GM12874 (cell line): ENCODE data around the gene MEF2C.

Experiments
- CTCF ChIP-seq: IDR thresholded peaks from 2 replicates; pipeline ENCODE4 v1.5.1; 2011; ENCODE audit warnings: low read depth, mild to moderate bottlenecking, control low read depth, low read length, moderate library complexity; ENCODE audit not compliant: insufficient read depth

The MEF2C gene

GRCh38 chr5:88824141-88824540 is 58.8 kb downstream of the MEF2C start:
- TF ChIP-seq CTCF: no peak

- TF ChIP-seq CTCF: no peak
These were observed 59.8 kb downstream of the MEF2C start for GRCh38 chr5:88823201-88823600.

GRCh38 chr5:88821161-88821560 is 61.8 kb downstream of the MEF2C start:
- TF ChIP-seq CTCF: no peak

GRCh38 chr5:88820581-88820980 is 62.4 kb downstream of the MEF2C start:
- TF ChIP-seq CTCF: no peak

- TF ChIP-seq CTCF: no peak
These were observed 63.5 kb downstream of the MEF2C start for GRCh38 chr5:88819301-88819999.

GRCh38 chr5:88818296-88818695 is 64.7 kb downstream of the MEF2C start:
- TF ChIP-seq CTCF: no peak

GRCh38 chr5:88816195-88816594 is 66.8 kb downstream of the MEF2C start:
- no peak for TF ChIP-seq CTCF
